Mesendoderm (in vitro differentiated cells): Measurements from ENCODE around the gene SMIM38. TPM values are rescaled to one million over a fixed set of nuclear protein-coding genes. Genes with fewer than 3 reads are reported as not detected.

ENCODE experiments used
- DNase-seq: peaks from one replicate; pipeline ENCODE4 v3.0.0; 2013
- H2AK5ac ChIP-seq: 2 replicates; pipeline ENCODE4 v1.6.1; 2013; ENCODE audit warnings: low read length, inconsistent platforms
- H2BK120ac ChIP-seq: 2 replicates; pipeline ENCODE4 v1.6.1; 2013; ENCODE audit warnings: low read depth, mild to moderate bottlenecking, low read length, moderate library complexity, mixed read lengths
- H2BK15ac ChIP-seq: replicated peaks from 2 replicates; pipeline ENCODE4 v1.6.1; 2013; ENCODE audit warnings: low read depth, mild to moderate bottlenecking, moderate library complexity
- H2BK5ac ChIP-seq: 2 replicates; pipeline ENCODE4 v1.6.1; 2013; ENCODE audit warnings: low read length, inconsistent platforms
- H3K18ac ChIP-seq: 2 replicates; pipeline ENCODE4 v1.6.1; 2013; ENCODE audit warnings: mild to moderate bottlenecking, low read length, mixed read lengths
- H3K23ac ChIP-seq: one replicate; pipeline ENCODE4 v1.6.1; 2013; ENCODE audit warnings: low read length
- H3K27ac ChIP-seq: 2 replicates; pipeline ENCODE4 v1.5.1; 2013; ENCODE audit warnings: low read depth, mild to moderate bottlenecking, inconsistent platforms, low read length, moderate library complexity
- H3K27me3 ChIP-seq: 2 replicates; pipeline ENCODE4 v1.6.1; 2013; ENCODE audit warnings: low read length, control low read depth, mild to moderate bottlenecking, inconsistent platforms; ENCODE audit not compliant: insufficient read depth, poor library complexity
- H3K36me3 ChIP-seq: 2 replicates; pipeline ENCODE4 v1.6.1; 2013; ENCODE audit warnings: low read length, inconsistent platforms; ENCODE audit not compliant: control insufficient read depth, insufficient read depth
- H3K4ac ChIP-seq: one replicate; pipeline ENCODE4 v1.6.1; 2013; ENCODE audit warnings: low read depth, mild to moderate bottlenecking, low read length, moderate library complexity
- H3K4me1 ChIP-seq: 2 replicates; pipeline ENCODE4 v1.6.1; 2013; ENCODE audit warnings: low read depth, low read length, inconsistent platforms; ENCODE audit not compliant: control insufficient read depth
- H3K4me2 ChIP-seq: 2 replicates; pipeline ENCODE4 v1.6.1; 2013; ENCODE audit warnings: low read length
- H3K4me3 ChIP-seq: 2 replicates; pipeline ENCODE4 v1.5.1; 2013; ENCODE audit warnings: mild to moderate bottlenecking, low read length
- H3K56ac ChIP-seq: one replicate; pipeline ENCODE4 v1.6.1; 2013; ENCODE audit warnings: low read length
- H3K79me1 ChIP-seq: 2 replicates; pipeline ENCODE4 v1.6.1; 2013; ENCODE audit warnings: low read length, inconsistent platforms
- H3K79me2 ChIP-seq: 2 replicates; pipeline ENCODE4 v1.6.1; 2013; ENCODE audit warnings: mild to moderate bottlenecking, low read length; ENCODE audit not compliant: control insufficient read depth, insufficient read depth
- H3K9ac ChIP-seq: 2 replicates; pipeline ENCODE4 v1.6.1; 2013; ENCODE audit warnings: low read length, inconsistent platforms
- H4K5ac ChIP-seq: one replicate; pipeline ENCODE4 v1.6.1; 2013; ENCODE audit warnings: low read length
- H4K8ac ChIP-seq: one replicate; pipeline ENCODE4 v1.6.1; 2013; ENCODE audit warnings: low read depth, mild to moderate bottlenecking, control low read depth, low read length, moderate library complexity
- WGBS: extraction: QIAGEN DNeasy Blood & Tissue Kit; methylation state at CpG from one replicate; pipeline ENCODE4 v1.1.7; 2013; ENCODE audit warnings: low lambda C conversion rate, missing lambda C conversion rate; ENCODE audit not compliant: insufficient coverage; ENCODE audit errors: extremely low coverage; 5-methylcytosine and 5-hydroxymethylcytosine counted together
- polyA plus RNA-seq, 2 experiments: library from polyadenylated mRNA; stranded (reverse); fragments of 200-250 nt; gene quantifications; one replicate each; pipeline ENCODE4 v1.2.3, GENCODE V29; 2013

Gene SMIM38
- polyA plus RNA-seq (2013, experiment 1 of 2): not detected
- polyA plus RNA-seq (2013, experiment 2 of 2): 0.11 TPM

GRCh38 chr11:69155302-69156234 lies at the start of gene SMIM38:
Gene SMIM38, plus strand, starts transcription at chr11:69155935. Its CDS starts 1,912 bp downstream, at chr11:69157847.
- Histone ChIP-seq H2BK5ac (no peak within 1 kb of the TSS), H2AK5ac (no peak within 1 kb of the TSS), H3K9ac (no peak within 1 kb of the TSS), H3K79me2 (no peaks in the 10 kb centered on the region), H3K4me2 (no peak within 1 kb of the TSS), H3K18ac (no peak within 1 kb of the TSS), H4K5ac (no peak within 1 kb of the TSS), H3K79me1 (no peaks in the 10 kb centered on the region), H4K8ac (no peak within 1 kb of the TSS), H3K36me3 (no peaks in the 10 kb centered on the region), H2BK120ac (no peak within 1 kb of the TSS), H3K27ac (no peak within 1 kb of the TSS), H3K4ac (no peak within 1 kb of the TSS), H3K23ac (no peak within 1 kb of the TSS), H3K27me3 (no peaks in the 10 kb centered on the region), H2BK15ac (no peak within 1 kb of the TSS), H3K4me3 (no peak within 1 kb of the TSS), H3K4me1 (peaks cover 2% of the 10 kb centered on the region), H3K56ac (no peak within 1 kb of the TSS)
- DNase-seq: no peak
- no CpG with 5 or more reads among the region's 32 CpGs for WGBS

- Histone ChIP-seq H2AK5ac (no peak overlapping the region), H3K4me1 (no peaks in the 10 kb centered on the region), H3K4me3 (no peak overlapping the region), H3K27me3 (no peaks in the 10 kb centered on the region), H4K8ac (no peak overlapping the region), H3K79me2 (no peaks in the 10 kb centered on the region), H2BK5ac (no peak overlapping the region), H3K27ac (no peak overlapping the region), H2BK120ac (no peak overlapping the region), H3K4me2 (no peak overlapping the region), H3K4ac (no peak overlapping the region), H3K9ac (no peak overlapping the region), H4K5ac (no peak overlapping the region), H3K18ac (no peak overlapping the region), H3K23ac (no peak overlapping the region), H3K79me1 (no peaks in the 10 kb centered on the region), H2BK15ac (no peak overlapping the region), H3K36me3 (no peaks in the 10 kb centered on the region), H3K56ac (no peak overlapping the region)
- no CpG with 5 or more reads among the region's 23 CpGs for WGBS
- no peak for DNase-seq
These were observed 49.5 kb upstream of the SMIM38 start for GRCh38 chr11:69106031-69106811.

- H3K23ac ChIP-seq: no peak overlapping the region
- H3K4me3 ChIP-seq: no peak overlapping the region
- no peaks in the 10 kb centered on the region for H3K36me3 ChIP-seq
- H3K4me2 ChIP-seq: no peak overlapping the region
- H3K79me2 ChIP-seq: no peaks in the 10 kb centered on the region
- H3K18ac ChIP-seq: no peak overlapping the region
- H3K56ac ChIP-seq: no peak overlapping the region
- H2BK15ac ChIP-seq: no peak overlapping the region
- no peaks in the 10 kb centered on the region for H3K27me3 ChIP-seq
- no peaks in the 10 kb centered on the region for H3K79me1 ChIP-seq
- H2AK5ac ChIP-seq: no peak overlapping the region
- H4K8ac ChIP-seq: no peak overlapping the region
- H3K4ac ChIP-seq: no peak overlapping the region
- no peak overlapping the region for H3K27ac ChIP-seq
- H3K9ac ChIP-seq: no peak overlapping the region
- no peak overlapping the region for H2BK5ac ChIP-seq
- no peak overlapping the region for H2BK120ac ChIP-seq
- no peak for DNase-seq
- no peak overlapping the region for H4K5ac ChIP-seq
- no peaks in the 10 kb centered on the region for H3K4me1 ChIP-seq
These were observed 48.3 kb upstream of the SMIM38 start for GRCh38 chr11:69107413-69107812.

- Histone ChIP-seq H3K18ac (no peak overlapping the region), H3K79me1 (no peaks in the 10 kb centered on the region), H2BK120ac (no peak overlapping the region), H3K4me3 (no peak overlapping the region), H3K23ac (no peak overlapping the region), H3K4ac (no peak overlapping the region), H4K8ac (no peak overlapping the region), H2BK5ac (no peak overlapping the region), H3K27me3 (no peaks in the 10 kb centered on the region), H2BK15ac (no peak overlapping the region), H3K4me2 (no peak overlapping the region), H2AK5ac (no peak overlapping the region), H3K56ac (no peak overlapping the region), H3K79me2 (no peaks in the 10 kb centered on the region), H3K27ac (no peak overlapping the region), H4K5ac (no peak overlapping the region), H3K9ac (no peak overlapping the region), H3K4me1 (no peaks in the 10 kb centered on the region), H3K36me3 (no peaks in the 10 kb centered on the region)
- no peak for DNase-seq
- no CpG with 5 or more reads among the region's 7 CpGs for WGBS
These were observed 47.7 kb upstream of the SMIM38 start for GRCh38 chr11:69108030-69108429.

- no peak overlapping the region for H3K4me2 ChIP-seq
These were observed 47.2 kb upstream of the SMIM38 start for GRCh38 chr11:69108559-69108958.

More at GRCh38 chr11:69108559-69108958, 47.2 kb upstream of the SMIM38 start:
- WGBS: no CpG with 5 or more reads among the region's 5 CpGs
- H2BK15ac ChIP-seq: no peak overlapping the region
- H3K4me1 ChIP-seq: no peaks in the 10 kb centered on the region
- H3K79me1 ChIP-seq: no peaks in the 10 kb centered on the region
- H3K27me3 ChIP-seq: no peaks in the 10 kb centered on the region
- no peaks in the 10 kb centered on the region for H3K36me3 ChIP-seq
- H3K23ac ChIP-seq: no peak overlapping the region
- no peak overlapping the region for H3K27ac ChIP-seq
- H2AK5ac ChIP-seq: no peak overlapping the region
- H4K8ac ChIP-seq: no peak overlapping the region
- no peak overlapping the region for H3K56ac ChIP-seq
- H3K9ac ChIP-seq: no peak overlapping the region
- no peak overlapping the region for H2BK5ac ChIP-seq
- no peaks in the 10 kb centered on the region for H3K79me2 ChIP-seq
- no peak for DNase-seq
- no peak overlapping the region for H3K4me3 ChIP-seq
- no peak overlapping the region for H3K4ac ChIP-seq
- no peak overlapping the region for H2BK120ac ChIP-seq
- no peak overlapping the region for H3K18ac ChIP-seq
- H4K5ac ChIP-seq: no peak overlapping the region
